ENCODE measurements around the gene MIPOL1. TPM values are rescaled to one million over a fixed set of nuclear protein-coding genes. Genes with fewer than 3 reads are reported as not detected.

Gene MIPOL1
- total and polyA plus RNA-seq, 9 of the 15 experiments (the other 6 are each of a cell fraction or from before 2014, with no cell fraction given): 6.7 to 21.9 (median 12.4) TPM

DNA sequence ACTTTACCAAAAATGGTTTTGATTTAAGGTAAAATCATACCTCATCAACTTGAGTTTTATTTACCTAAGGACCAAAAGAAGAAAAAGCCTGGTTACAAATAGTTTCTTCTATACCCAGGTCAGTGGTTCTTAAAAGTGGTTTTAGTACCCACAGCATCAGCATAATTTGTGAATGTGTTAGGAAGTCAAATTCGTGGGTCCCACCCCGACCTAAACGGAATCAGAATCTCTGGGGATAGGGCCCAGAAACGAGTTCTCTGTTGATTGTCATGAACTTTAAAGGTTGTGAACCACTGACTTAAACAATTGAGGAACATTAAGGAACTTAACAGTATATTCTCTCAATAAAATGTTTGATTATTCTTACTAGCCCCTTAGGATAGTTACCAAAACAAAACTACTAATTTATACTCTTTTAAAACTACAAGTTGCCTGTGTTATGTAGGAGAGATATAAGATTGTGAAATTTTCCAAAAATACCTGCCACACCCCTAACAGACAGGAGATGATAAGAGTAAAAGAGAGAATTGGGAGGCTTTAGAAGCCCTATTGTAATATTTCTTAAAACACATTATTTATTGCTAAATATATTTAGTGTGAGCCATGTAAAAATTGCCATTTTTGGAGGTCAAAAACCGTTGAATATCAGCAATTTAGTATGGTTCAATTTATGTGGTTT is 24.7 kb upstream of the MIPOL1 start (continued):
- TF ChIP-seq JUND (IDR thresholded peaks at IDR 0.05; ENCODE audit: borderline replicate concordance, low read depth, low read length) (no peak), JUND (tag; IDR thresholded peaks at IDR 0.05; ENCODE audit: borderline replicate concordance, low read depth, low read length) (no peak), ZNF175 (CRISPR knock-in tag; IDR thresholded peaks at IDR 0.05; ENCODE audit: low read depth) (no peak), TEAD4 (IDR thresholded peaks at IDR 0.05; ENCODE audit: low read length) (peak; percentile 51; the same call in 1 of the 2 replicates), TEAD4 (CRISPR knock-in tag; IDR thresholded peaks at IDR 0.05; ENCODE audit: borderline replicate concordance) (no peak), ARHGAP35 (IDR thresholded peaks at IDR 0.05; ENCODE audit: partially characterized antibody) (no peak), POLR2AphosphoS5 (IDR thresholded peaks at IDR 0.05; ENCODE audit: control insufficient read depth, insufficient read depth, low read depth, low read length) (no peak), GABPA (tag; conservative IDR thresholded peaks at IDR 0.05; ENCODE audit: low read depth) (no peak), SOX6 (IDR thresholded peaks at IDR 0.05) (0 out of 2 replicates have a peak, but pooled peaks have one; percentile 15), SMC3 (conservative IDR thresholded peaks at IDR 0.05; ENCODE audit: insufficient read depth, low read depth, low read length) (no peak), HNRNPH1 (optimal IDR thresholded peaks at IDR 0.05; ENCODE audit: low read depth, low read length) (no peak), MAZ (CRISPR knock-in tag; conservative IDR thresholded peaks at IDR 0.05 in 1 of 2, IDR thresholded peaks at IDR 0.05 in 1 of 2) (no peak), SMAD2 (IDR thresholded peaks at IDR 0.05; ENCODE audit: low read depth, low read length) (no peak)
- TF ChIP-seq, protein P1, sequence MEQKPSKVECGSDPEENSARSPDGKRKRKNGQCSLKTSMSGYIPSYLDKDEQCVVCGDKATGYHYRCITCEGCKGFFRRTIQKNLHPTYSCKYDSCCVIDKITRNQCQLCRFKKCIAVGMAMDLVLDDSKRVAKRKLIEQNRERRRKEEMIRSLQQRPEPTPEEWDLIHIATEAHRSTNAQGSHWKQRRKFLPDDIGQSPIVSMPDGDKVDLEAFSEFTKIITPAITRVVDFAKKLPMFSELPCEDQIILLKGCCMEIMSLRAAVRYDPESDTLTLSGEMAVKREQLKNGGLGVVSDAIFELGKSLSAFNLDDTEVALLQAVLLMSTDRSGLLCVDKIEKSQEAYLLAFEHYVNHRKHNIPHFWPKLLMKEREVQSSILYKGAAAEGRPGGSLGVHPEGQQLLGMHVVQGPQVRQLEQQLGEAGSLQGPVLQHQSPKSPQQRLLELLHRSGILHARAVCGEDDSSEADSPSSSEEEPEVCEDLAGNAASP (IDR thresholded peaks at IDR 0.05): no peak
- TF ChIP-seq, protein P2, sequence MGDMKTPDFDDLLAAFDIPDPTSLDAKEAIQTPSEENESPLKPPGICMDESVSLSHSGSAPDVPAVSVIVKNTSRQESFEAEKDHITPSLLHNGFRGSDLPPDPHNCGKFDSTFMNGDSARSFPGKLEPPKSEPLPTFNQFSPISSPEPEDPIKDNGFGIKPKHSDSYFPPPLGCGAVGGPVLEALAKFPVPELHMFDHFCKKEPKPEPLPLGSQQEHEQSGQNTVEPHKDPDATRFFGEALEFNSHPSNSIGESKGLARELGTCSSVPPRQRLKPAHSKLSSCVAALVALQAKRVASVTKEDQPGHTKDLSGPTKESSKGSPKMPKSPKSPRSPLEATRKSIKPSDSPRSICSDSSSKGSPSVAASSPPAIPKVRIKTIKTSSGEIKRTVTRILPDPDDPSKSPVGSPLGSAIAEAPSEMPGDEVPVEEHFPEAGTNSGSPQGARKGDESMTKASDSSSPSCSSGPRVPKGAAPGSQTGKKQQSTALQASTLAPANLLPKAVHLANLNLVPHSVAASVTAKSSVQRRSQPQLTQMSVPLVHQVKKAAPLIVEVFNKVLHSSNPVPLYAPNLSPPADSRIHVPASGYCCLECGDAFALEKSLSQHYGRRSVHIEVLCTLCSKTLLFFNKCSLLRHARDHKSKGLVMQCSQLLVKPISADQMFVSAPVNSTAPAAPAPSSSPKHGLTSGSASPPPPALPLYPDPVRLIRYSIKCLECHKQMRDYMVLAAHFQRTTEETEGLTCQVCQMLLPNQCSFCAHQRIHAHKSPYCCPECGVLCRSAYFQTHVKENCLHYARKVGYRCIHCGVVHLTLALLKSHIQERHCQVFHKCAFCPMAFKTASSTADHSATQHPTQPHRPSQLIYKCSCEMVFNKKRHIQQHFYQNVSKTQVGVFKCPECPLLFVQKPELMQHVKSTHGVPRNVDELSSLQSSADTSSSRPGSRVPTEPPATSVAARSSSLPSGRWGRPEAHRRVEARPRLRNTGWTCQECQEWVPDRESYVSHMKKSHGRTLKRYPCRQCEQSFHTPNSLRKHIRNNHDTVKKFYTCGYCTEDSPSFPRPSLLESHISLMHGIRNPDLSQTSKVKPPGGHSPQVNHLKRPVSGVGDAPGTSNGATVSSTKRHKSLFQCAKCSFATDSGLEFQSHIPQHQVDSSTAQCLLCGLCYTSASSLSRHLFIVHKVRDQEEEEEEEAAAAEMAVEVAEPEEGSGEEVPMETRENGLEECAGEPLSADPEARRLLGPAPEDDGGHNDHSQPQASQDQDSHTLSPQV (IDR thresholded peaks at IDR 0.05): 0 out of 2 replicates have a peak, but pooled peaks have one; percentile 21
- TF ChIP-seq, protein P3, sequence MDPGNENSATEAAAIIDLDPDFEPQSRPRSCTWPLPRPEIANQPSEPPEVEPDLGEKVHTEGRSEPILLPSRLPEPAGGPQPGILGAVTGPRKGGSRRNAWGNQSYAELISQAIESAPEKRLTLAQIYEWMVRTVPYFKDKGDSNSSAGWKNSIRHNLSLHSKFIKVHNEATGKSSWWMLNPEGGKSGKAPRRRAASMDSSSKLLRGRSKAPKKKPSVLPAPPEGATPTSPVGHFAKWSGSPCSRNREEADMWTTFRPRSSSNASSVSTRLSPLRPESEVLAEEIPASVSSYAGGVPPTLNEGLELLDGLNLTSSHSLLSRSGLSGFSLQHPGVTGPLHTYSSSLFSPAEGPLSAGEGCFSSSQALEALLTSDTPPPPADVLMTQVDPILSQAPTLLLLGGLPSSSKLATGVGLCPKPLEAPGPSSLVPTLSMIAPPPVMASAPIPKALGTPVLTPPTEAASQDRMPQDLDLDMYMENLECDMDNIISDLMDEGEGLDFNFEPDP (CRISPR knock-in tag; IDR thresholded peaks at IDR 0.05): no peak

Measured in K562 (cell line).